NOMO-1 (cell line): ENCODE results near the gene PDCD2.
"Not testable (repeated sequence)": the region's sequence is repeated elsewhere in the genome, so short reads cannot be mapped to it uniquely, and the experiment has no call there.

Experiments
- DNase-seq, 2 experiments: peaks; one replicate each; lab custom pipeline; 2025; ENCODE audit not compliant: unreplicated experiment in 2 of 2; lab: John Stamatoyannopoulos, UW

PDCD2 gene

DNA sequence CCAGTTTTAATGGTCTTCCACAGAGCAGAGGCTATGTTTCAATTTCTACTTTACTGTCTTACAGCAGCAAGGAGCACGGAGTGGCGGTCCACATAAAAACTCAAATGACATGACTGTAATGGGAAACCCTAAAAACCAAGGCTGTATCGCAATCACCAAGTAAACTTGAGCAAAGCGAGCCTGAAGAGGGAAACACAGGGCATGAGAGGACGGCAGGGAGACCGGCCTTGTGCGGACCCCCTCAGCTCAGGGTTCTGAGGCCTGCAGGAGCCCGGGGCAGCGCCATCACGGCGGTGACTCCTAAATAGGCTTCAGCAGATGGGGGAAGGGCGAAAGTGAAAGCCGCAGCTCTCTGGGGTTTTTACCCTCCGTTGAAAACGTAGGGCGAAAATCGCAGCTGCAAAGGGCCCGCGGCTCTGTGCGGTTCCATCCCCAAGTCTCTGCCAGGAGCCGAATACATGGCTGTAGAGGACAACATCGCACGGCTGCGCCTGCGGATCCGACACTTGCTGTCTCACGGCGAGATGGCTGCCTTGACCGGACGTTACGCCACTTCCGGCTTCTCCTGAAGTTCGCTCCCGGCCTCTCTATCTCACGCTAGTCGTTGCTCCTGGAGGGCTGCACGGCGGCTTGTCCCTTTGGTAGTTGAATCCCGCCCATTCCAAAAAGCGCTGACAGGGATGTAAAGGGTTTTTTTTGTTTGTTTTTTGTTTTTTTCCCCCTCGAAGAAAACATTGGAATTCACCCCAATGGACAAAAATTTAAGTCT lies 31.5 kb downstream of the PDCD2 start, which contains the start of gene PSMB1:
PSMB1 (minus strand) TSS at position 543 of the 769 bp plus-strand sequence; CDS start at position 478, 65 bp downstream.
- DNase-seq, result peak; percentile 78 to 87

- no peak for DNase-seq
Measured at GRCh38 chr6:170545405-170545804, 39.0 kb downstream of the PDCD2 start.

DNA sequence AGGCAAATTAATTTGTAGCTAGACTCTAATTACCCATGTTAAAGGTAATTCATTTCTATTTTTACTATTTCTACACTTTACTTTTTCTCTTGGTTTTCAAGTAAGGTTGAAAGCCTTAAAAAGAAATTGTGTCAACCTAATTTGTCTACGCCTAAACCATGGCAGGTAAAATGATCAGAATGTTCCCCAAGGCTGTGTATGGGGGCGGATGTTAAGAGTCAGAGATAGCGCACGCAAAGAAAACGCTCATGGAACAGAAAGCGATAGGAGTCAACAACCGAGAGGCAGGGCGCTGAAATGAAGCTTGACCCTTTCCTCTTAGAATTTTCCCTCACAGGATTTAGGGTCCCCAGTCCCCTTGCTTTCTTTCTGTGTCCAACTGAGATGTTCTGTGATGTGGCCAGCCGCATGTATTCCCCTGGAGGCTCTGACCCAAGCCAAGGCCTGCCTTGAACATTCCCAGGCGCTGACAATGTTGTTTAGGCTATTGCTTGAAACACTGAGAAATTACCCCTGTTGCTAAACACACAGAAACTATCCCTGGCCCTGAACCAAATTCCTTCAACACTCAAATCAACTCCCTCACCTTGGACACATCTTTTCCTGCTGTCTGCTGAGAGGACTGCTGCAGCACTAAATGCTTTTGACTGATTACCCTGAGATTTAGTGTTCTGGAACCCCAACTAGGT lies 42.3 kb downstream of the PDCD2 start:
- no peak for DNase-seq

GRCh38 chr6:170537329-170537728 lies 47.1 kb downstream of the PDCD2 start:
- no peak for DNase-seq

GRCh38 chr6:170536671-170537070 lies 47.8 kb downstream of the PDCD2 start:
- DNase-seq, result no peak

GRCh38 chr6:170535004-170535403 lies 49.4 kb downstream of the PDCD2 start:
- no peak for DNase-seq

GRCh38 chr6:170533792-170534191 lies 50.6 kb downstream of the PDCD2 start:
- no peak for DNase-seq

GRCh38 chr6:170532867-170533488 lies 51.5 kb downstream of the PDCD2 start:
- no peak for DNase-seq

GRCh38 chr6:170529839-170530469 lies 54.5 kb downstream of the PDCD2 start:
- peak; percentile 21 to 41 for DNase-seq

DNA sequence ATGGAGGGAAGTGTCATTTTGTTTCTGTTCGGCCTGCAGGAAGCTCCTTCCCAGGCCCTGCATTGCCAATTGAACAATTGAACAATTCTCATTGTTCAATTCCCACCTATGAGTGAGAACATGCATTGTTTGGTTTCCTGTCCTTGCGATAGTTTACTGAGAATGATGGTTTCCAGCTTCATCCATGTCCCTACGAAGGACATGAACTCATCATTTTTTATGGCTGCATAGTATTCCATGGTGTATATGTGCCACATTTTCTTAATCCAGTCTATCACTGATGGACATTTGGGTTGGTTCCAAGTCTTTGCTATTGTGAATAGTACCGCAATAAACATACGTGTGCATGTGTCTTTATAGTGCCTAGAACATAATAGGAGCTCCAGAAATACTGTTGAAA lies 56.4 kb downstream of the PDCD2 start:
- DNase-seq, result not testable (repeated sequence)

DNA sequence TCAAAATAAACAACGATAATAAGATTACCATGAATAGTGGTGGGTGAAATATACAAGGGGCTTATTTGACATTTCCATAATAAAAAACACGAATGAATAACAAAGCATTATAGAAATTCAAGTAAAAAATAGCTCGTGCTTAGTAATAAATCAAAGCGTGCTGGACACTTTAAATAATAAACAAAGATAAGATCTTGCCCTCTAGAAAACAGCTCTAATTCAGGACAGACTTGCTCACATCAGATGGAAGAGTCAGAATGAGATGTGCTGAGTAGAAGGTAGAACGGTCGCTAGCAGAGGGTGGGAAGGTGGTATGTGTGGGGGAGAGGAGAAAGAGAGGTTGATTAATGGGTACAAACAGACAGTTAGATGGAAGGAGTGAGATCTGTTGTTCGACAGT lies 58.6 kb downstream of the PDCD2 start:
- DNase-seq, result no peak
